Loucy (cell line): Measurements from ENCODE around the gene CDH13.

Experiments
- EZH2phosphoT487 ChIP-seq: fragments of 200-600 bp; IDR thresholded peaks from 2 replicates; pipeline ENCODE4 v1.6.1; 2018; ENCODE audit warnings: antibody characterized with exemption, mild to moderate bottlenecking, moderate library complexity, borderline replicate concordance
- TF ChIP-seq, protein P1 (sequence below): fragments of 200-600 bp; sonication (generic); conservative IDR thresholded peaks from 2 replicates; pipeline ENCODE4 v1.5.1; 2014; ENCODE audit warnings: mild to moderate bottlenecking, antibody characterized with exemption, low read length

DNA sequence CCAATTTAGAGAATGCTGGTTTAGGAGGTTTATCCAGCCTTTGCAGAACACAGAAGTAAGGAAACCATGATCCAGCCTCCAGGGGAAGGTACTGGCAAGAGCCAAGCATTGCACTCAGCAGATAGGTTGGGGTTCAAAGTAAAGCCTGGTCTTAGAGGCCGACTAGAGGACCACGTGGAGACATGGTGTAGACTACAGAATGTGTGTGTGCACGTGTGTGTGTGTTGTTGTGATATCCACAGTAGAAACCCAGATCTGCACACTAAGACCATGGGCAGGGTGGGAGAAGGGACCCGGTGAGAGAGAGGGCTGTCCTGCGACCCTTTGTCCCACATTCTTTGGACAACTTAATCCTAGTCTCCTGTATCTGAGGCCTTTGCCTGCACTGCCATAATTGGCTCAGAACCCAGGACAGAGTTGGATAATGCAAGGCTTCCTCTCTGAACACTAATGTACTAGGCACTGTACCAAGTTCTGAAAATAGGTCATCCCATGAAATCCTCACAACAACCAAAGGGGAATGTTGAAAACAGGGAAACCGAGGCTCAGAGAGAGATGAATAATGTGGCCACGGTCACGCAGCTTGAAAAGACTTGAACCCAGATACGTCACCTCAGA is 855.9 kb downstream of the CDH13 start:
- TF ChIP-seq, protein P1, sequence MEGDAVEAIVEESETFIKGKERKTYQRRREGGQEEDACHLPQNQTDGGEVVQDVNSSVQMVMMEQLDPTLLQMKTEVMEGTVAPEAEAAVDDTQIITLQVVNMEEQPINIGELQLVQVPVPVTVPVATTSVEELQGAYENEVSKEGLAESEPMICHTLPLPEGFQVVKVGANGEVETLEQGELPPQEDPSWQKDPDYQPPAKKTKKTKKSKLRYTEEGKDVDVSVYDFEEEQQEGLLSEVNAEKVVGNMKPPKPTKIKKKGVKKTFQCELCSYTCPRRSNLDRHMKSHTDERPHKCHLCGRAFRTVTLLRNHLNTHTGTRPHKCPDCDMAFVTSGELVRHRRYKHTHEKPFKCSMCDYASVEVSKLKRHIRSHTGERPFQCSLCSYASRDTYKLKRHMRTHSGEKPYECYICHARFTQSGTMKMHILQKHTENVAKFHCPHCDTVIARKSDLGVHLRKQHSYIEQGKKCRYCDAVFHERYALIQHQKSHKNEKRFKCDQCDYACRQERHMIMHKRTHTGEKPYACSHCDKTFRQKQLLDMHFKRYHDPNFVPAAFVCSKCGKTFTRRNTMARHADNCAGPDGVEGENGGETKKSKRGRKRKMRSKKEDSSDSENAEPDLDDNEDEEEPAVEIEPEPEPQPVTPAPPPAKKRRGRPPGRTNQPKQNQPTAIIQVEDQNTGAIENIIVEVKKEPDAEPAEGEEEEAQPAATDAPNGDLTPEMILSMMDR = no peak
- TF ChIP-seq EZH2phosphoT487 = no peak
